Right cardiac atrium (tissue), 5 donors: ENCODE results near the gene VMO1. TPM values are rescaled to one million over a fixed set of nuclear protein-coding genes. Genes with fewer than 3 reads are reported as not detected.

Source experiments
- ATAC-seq, 2 donors: fragments of 200-7000 bp; cut with Tn5 transposase; one replicate each; pipeline versions ENCODE4 v1.8.0 to v1.9.1; 2020; ENCODE audit warnings: moderate library complexity in 2 of 2, mild to moderate bottlenecking in 1 of 2
- DNase-seq, 3 donors: peaks; one replicate each; pipeline ENCODE4 v3.0.0-alpha.2; 2020
- H3K27ac ChIP-seq: one replicate; pipeline ENCODE4 v1.5.1; 2013; ENCODE audit warnings: mild to moderate bottlenecking, low read length, control low read depth, moderate library complexity
- H3K27me3 ChIP-seq: one replicate; pipeline ENCODE4 v1.6.1; 2013; ENCODE audit not compliant: control insufficient read depth, insufficient read depth
- H3K4me1 ChIP-seq: one replicate; pipeline ENCODE4 v1.6.1; 2013; ENCODE audit warnings: low read length; ENCODE audit not compliant: control insufficient read depth, insufficient read depth
- H3K4me3 ChIP-seq: one replicate; pipeline ENCODE4 v1.5.1; 2013; ENCODE audit warnings: low read length, control low read depth
- H3K9me3 ChIP-seq: one replicate; pipeline ENCODE4 v1.6.1; 2013; ENCODE audit warnings: low read length; ENCODE audit not compliant: control insufficient read depth
- WGBS: extraction: QIAGEN DNeasy Blood & Tissue Kit; methylation state at CpG from one replicate; pipeline ENCODE4 v1.1.7; 2013; 5-methylcytosine and 5-hydroxymethylcytosine counted together
- intact Hi-C, 4 donors: fragments of 100-400 bp; cut with DNase I; formaldehyde crosslinking; loops; one replicate each; pipeline versions ENCODE4 v1.11.0 to v1.14.0; 2022 to 2023
- polyA plus RNA-seq: library from polyadenylated mRNA; stranded (reverse); fragments of 200-250 nt; gene quantifications from one replicate; pipeline ENCODE4 v1.2.3, GENCODE V29; 2013
- total RNA-seq, 4 donors: library from RNA; stranded (reverse); fragmentation: NEBNext Ultra II Directional; extraction: Animal tissue kit (Norgen Biotek cat#: 25700); gene quantifications; one replicate each; pipeline ENCODE4 v1.2.1, GENCODE V29; 2021
- donor health status: healthy with polysubstance abuse.
- donor health status: DM: no; HTN: yes; CAD: no.
- donor health status: DM: no; HTN: no; CAD: no.
- donor health status: DM: no; HTN: yes; CAD: no; lungs with severe emphysema.
- donor health status: DM: yes; HTN: yes; CAD: no.

VMO1 gene
- total and polyA plus RNA-seq, 5 donors = 0.45 to 1.6 (median 1.4) TPM

- ATAC-seq = no peak
- Histone ChIP-seq H3K27me3 (no peaks in the 10 kb centered on the region), H3K9me3 (no peaks in the 10 kb centered on the region), H3K4me3 (no peak overlapping the region), H3K27ac (no peak overlapping the region), H3K4me1 (no peaks in the 10 kb centered on the region)
- DNase-seq = peak in 1 of 3 donors; percentile 14
- intact Hi-C loops = no loop called here
- WGBS = 88% methylated on average over 7 of the region's 7 CpGs
Measured at GRCh38 chr17:4815043-4815675, 29.0 kb upstream of the VMO1 start.

GRCh38 chr17:4812690-4813089, 26.5 kb upstream of the VMO1 start:
- intact Hi-C loops = no loop called here
- no peaks in the 10 kb centered on the region for H3K9me3 ChIP-seq
- peak; percentile 22 to 50 for ATAC-seq
- 75% methylated on average over 7 of the region's 7 CpGs for WGBS
- H3K27me3 ChIP-seq = no peaks in the 10 kb centered on the region
- peak overlapping the region; percentile 20 for H3K27ac ChIP-seq
- DNase-seq = no peak
- H3K4me3 ChIP-seq = no peak overlapping the region
- H3K4me1 ChIP-seq = peaks cover 6% of the 10 kb centered on the region

- no peak overlapping the region for H3K27ac ChIP-seq
- no peaks in the 10 kb centered on the region for H3K27me3 ChIP-seq
- ATAC-seq (no peak), DNase-seq (peak in 1 of 3 donors; percentile 25)
- no peak overlapping the region for H3K4me3 ChIP-seq
- no peaks in the 10 kb centered on the region for H3K9me3 ChIP-seq
- WGBS = 95% methylated on average over 12 of the region's 12 CpGs
- intact Hi-C loops = no loop called here
- peaks cover 7% of the 10 kb centered on the region for H3K4me1 ChIP-seq
Measured at GRCh38 chr17:4811471-4811870, 25.3 kb upstream of the VMO1 start.

DNA sequence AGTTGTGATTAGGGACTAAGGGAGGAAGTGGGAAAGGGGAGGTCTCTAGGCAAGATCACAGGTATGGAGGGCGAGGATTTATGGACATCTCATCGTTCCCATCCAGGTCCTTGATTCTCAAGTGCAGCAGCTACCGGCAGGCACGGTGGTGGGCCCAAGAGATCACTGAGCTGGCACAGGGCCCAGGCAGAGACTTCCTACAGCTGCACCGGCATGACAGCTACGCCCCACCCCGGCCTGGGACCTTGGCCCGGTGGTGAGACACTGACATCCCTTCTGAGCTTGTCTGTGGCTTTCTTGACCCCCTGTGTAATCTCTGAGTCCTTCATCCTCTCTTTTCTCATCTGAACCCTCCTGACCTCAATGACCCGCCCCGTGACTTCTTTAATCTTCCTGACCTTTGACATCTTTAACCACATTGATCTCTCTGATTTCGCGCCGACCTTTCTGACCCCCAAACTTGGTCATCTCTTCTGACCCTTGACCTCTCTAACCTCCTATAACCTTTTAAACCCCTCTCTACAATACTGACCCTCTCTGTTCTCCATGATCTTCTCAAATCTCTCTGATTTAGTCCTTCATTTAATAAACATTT, 24.6 kb upstream of the VMO1 start:
- Histone ChIP-seq H3K27ac (no peak overlapping the region), H3K9me3 (no peaks in the 10 kb centered on the region), H3K4me3 (no peak overlapping the region), H3K4me1 (peaks cover 7% of the 10 kb centered on the region), H3K27me3 (no peaks in the 10 kb centered on the region)
- 62% methylated on average over 13 of the region's 13 CpGs for WGBS
- no peak for ATAC-seq
- DNase-seq = peak in 1 of 3 donors; percentile 61
- intact Hi-C loops = no loop called here

DNA sequence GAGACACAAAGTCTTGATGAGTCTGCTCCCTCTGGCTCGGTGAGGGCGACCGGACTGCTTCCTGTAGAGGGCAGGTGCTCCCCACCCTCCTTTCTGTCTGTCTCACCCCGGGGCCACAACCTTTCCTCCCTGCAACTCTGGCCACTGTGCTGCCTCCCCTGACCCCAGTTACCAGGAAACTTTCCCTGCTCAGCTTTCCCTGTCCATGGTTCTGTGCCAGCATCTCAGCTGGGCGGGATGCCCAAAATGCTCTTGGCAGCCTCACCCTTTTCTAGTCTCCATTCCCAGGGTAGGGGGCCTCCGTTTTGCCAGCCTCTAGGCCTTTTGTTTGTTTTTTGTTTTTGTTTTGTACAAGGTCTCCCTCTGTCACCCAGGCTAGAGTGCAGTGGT, 22.2 kb upstream of the VMO1 start:
- no peaks in the 10 kb centered on the region for H3K9me3 ChIP-seq
- DNase-seq (peak; percentile 59 to 87 (median 83)), ATAC-seq (peak; percentile 14 to 28)
- no peak overlapping the region for H3K27ac ChIP-seq
- intact Hi-C loops = no loop called here
- H3K27me3 ChIP-seq = no peaks in the 10 kb centered on the region
- 43% methylated on average over 6 of the region's 6 CpGs for WGBS
- peaks cover 7% of the 10 kb centered on the region for H3K4me1 ChIP-seq
- no peak overlapping the region for H3K4me3 ChIP-seq

DNA sequence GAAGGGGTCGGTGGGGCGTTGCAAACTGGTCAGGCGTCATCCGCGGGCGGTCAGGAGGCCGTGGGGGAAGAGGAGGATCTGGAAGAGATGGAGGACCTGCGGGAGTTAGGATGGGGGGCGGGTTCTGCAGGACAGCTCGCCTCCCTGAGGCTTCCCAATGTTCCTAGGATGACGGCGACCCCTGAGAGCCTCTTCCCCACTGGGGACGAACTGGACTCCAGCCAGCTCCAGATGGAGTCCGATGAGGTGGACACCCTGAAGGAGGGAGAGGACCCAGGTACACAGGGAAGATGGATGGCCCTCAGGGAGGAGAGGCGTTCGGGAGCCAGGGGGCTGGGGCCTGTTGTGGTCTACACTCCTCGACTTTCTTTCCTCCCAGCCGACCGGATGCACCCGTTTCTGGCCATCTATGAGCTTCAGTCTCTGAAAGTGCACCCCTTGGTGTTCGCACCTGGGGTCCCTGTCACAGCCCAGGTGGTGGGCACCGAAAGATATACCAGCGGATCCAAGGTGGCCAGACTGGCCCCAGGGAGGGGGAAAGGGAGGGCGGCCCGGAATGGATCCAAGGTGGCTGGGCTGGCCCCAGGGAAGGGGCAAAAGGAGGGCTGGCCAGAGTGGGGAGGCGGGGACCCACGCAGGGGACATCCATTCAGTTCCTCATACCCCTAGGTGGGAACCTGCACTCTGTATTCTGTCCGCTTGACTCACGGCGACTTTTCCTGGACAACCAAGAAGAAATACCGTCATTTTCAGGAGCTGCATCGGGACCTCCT, 21.6 kb upstream of the VMO1 start:
- ATAC-seq (peak; percentile 5 to 21), DNase-seq (peak in 2 of 3 donors; percentile 53 to 69)
- H3K27me3 ChIP-seq = no peaks in the 10 kb centered on the region
- H3K27ac ChIP-seq = no peak overlapping the region
- WGBS = 34% methylated on average over 32 of the region's 32 CpGs
- intact Hi-C loops = no loop called here
- H3K4me1 ChIP-seq = peaks cover 7% of the 10 kb centered on the region
- H3K4me3 ChIP-seq = peak overlapping the region; percentile 96
- H3K9me3 ChIP-seq = no peaks in the 10 kb centered on the region

- H3K9me3 ChIP-seq = no peaks in the 10 kb centered on the region
- peaks cover 7% of the 10 kb centered on the region for H3K4me1 ChIP-seq
- intact Hi-C loops = no loop called here
- peak within 1 kb of the TSS; percentile 96 for H3K4me3 ChIP-seq
- no peaks in the 10 kb centered on the region for H3K27me3 ChIP-seq
- H3K27ac ChIP-seq = peak within 1 kb of the TSS; percentile 18
- WGBS = under 1% methylated on average over 106 of the region's 106 CpGs
- DNase-seq (peak; percentile 87 to 96 (median 95)), ATAC-seq (peak; percentile 98)
Measured at GRCh38 chr17:4806777-4807604, 20.8 kb upstream of the VMO1 start, which contains the start of gene PLD2. Gene PLD2 (plus strand): TSS chr17:4807152. CDS start chr17:4807773, 621 bp downstream.

- peaks cover 7% of the 10 kb centered on the region for H3K4me1 ChIP-seq
- H3K27ac ChIP-seq = no peak overlapping the region
- intact Hi-C loops = no loop called here
- DNase-seq (no peak), ATAC-seq (no peak)
- H3K27me3 ChIP-seq = no peaks in the 10 kb centered on the region
- WGBS = 3% methylated on average over 16 of the region's 16 CpGs
- H3K9me3 ChIP-seq = no peaks in the 10 kb centered on the region
- H3K4me3 ChIP-seq = peak overlapping the region; percentile 96
Measured at GRCh38 chr17:4806456-4806776, 20.3 kb upstream of the VMO1 start.

- no peak within 1 kb of the TSS for H3K27ac ChIP-seq
- H3K9me3 ChIP-seq = no peaks in the 10 kb centered on the region
- WGBS = 75% methylated on average over 9 of the region's 9 CpGs
- H3K4me1 ChIP-seq = no peaks in the 10 kb centered on the region
- intact Hi-C loops = no loop called here
- H3K27me3 ChIP-seq = no peaks in the 10 kb centered on the region
- no peak within 1 kb of the TSS for H3K4me3 ChIP-seq
- DNase-seq = peak in 1 of 3 donors; percentile 34
- ATAC-seq = no peak
Measured at GRCh38 chr17:4802228-4802627, 16.1 kb upstream of the VMO1 start, which contains the start of gene C17orf114. Gene C17orf114 (minus strand): TSS chr17:4802328.

GRCh38 chr17:4800462-4801196, 14.5 kb upstream of the VMO1 start:
- ATAC-seq (no peak), DNase-seq (peak in 1 of 3 donors; percentile 7)
- Histone ChIP-seq H3K27me3 (no peaks in the 10 kb centered on the region), H3K4me1 (no peaks in the 10 kb centered on the region), H3K27ac (no peak overlapping the region), H3K9me3 (no peaks in the 10 kb centered on the region), H3K4me3 (no peak overlapping the region)
- intact Hi-C loops = no loop called here
- WGBS = 81% methylated on average over 10 of the region's 10 CpGs
